Thoracic aorta (tissue), 2 donors: ENCODE data around the gene MRPS5. TPM values are rescaled to one million over a fixed set of nuclear protein-coding genes. Genes with fewer than 3 reads are reported as not detected.

Experiments
- ATAC-seq: fragments of 150-250 bp; one replicate; pipeline ENCODE4 v1.8.0; 2017; ENCODE audit warnings: low read depth; ENCODE audit not compliant: insufficient number of reproducible peaks, low FRiP score
- DNase-seq: peaks from one replicate; pipeline ENCODE4 v3.0.0-alpha.2; 2020; ENCODE audit warnings: low spot score
- H3K27ac ChIP-seq, 2 donors: fragments of 200-600 bp; sonication (generic); 1 replicate in 1 of 2; 2 replicates in 1 of 2; pipeline ENCODE4 v1.5.1; 2016; ENCODE audit warnings: mild to moderate bottlenecking in 2 of 2, moderate library complexity in 2 of 2
- H3K27me3 ChIP-seq: fragments of 200-600 bp; sonication (generic); replicated peaks from 2 replicates; pipeline ENCODE4 v1.6.0; 2016; ENCODE audit warnings: mild to moderate bottlenecking; ENCODE audit not compliant: insufficient read depth
- H3K36me3 ChIP-seq: fragments of 200-600 bp; sonication (generic); one replicate; pipeline ENCODE4 v1.5.1; 2016
- H3K4me1 ChIP-seq, 2 donors: fragments of 200-600 bp; sonication (generic); 1 replicate in 1 of 2; 2 replicates in 1 of 2; pipeline versions ENCODE4 v1.5.1 to v1.6.0; 2016; ENCODE audit warnings: low read depth in 2 of 2, mild to moderate bottlenecking in 1 of 2; ENCODE audit not compliant: control insufficient read depth in 1 of 2
- H3K4me3 ChIP-seq: fragments of 200-600 bp; sonication (generic); 2 replicates; pipeline ENCODE4 v1.5.1; 2016; ENCODE audit warnings: mild to moderate bottlenecking
- H3K9me3 ChIP-seq: fragments of 200-600 bp; sonication (generic); 2 replicates; pipeline ENCODE4 v1.5.1; 2016
- total RNA-seq, 2 donors: library from RNA; depleted of rRNA; stranded (reverse); fragments of >200 nt; gene quantifications; one replicate each; pipeline versions ENCODE4 v1.1.0 to v1.2.3, GENCODE V29; 2016
- TF ChIP-seq, protein P1 (sequence below): fragments of 200-600 bp; sonication (generic); IDR thresholded peaks from one replicate; pipeline ENCODE4 v1.5.1; 2019; ENCODE audit warnings: antibody characterized with exemption

Gene MRPS5
- total RNA-seq, 2 donors from 2014 or later, result 35.3 to 44.8 TPM

DNA sequence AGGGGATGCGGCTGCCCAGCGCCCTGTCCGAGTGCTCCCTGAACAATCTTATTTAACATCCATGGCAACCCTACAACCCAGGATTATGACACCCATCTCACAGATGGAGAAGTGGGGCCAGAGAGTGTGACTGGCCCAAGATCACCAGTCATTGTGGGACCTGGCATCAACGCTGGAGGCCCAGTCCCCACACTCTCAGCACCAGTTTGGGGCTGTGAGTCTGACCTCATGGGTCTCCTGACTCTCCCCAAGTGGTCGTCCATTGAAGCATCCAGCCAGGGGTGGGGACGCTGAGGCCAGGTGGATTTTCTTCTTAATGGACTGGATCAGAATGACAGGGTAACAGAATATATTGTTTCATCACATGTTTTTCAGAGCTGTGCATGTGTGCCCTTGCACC lies 71.6 kb downstream of the MRPS5 start:
- H3K27ac ChIP-seq, result no peak overlapping the region
- no peak for ATAC-seq
- H3K36me3 ChIP-seq, result no peaks in the 10 kb centered on the region
- TF ChIP-seq, protein P1, sequence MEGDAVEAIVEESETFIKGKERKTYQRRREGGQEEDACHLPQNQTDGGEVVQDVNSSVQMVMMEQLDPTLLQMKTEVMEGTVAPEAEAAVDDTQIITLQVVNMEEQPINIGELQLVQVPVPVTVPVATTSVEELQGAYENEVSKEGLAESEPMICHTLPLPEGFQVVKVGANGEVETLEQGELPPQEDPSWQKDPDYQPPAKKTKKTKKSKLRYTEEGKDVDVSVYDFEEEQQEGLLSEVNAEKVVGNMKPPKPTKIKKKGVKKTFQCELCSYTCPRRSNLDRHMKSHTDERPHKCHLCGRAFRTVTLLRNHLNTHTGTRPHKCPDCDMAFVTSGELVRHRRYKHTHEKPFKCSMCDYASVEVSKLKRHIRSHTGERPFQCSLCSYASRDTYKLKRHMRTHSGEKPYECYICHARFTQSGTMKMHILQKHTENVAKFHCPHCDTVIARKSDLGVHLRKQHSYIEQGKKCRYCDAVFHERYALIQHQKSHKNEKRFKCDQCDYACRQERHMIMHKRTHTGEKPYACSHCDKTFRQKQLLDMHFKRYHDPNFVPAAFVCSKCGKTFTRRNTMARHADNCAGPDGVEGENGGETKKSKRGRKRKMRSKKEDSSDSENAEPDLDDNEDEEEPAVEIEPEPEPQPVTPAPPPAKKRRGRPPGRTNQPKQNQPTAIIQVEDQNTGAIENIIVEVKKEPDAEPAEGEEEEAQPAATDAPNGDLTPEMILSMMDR, result no peak
- H3K27me3 ChIP-seq, result no peaks in the 10 kb centered on the region
- no peaks in the 10 kb centered on the region for H3K4me1 ChIP-seq
- DNase-seq, result no peak
- H3K4me3 ChIP-seq, result no peak overlapping the region
- no peaks in the 10 kb centered on the region for H3K9me3 ChIP-seq

DNA sequence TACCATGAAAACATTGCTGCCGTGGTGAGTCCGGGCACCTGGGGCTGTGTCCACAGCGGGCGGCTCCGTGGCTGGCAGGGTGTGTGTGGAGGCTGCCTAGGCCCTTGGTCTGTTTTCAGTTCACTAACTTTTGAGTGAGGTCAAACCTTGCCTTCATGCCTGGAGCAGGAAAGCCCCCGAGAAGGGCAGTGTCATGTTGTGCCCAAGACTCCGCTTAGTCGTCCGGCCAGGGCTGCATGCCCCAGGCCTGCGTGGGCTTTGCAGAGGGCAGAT lies 72.0 kb downstream of the MRPS5 start:
- H3K36me3 ChIP-seq, result no peaks in the 10 kb centered on the region
- H3K4me3 ChIP-seq, result no peak overlapping the region
- TF ChIP-seq, protein P1, result no peak
- H3K27ac ChIP-seq, result no peak overlapping the region
- no peak for ATAC-seq
- DNase-seq, result no peak
- H3K4me1 ChIP-seq, result no peaks in the 10 kb centered on the region
- H3K9me3 ChIP-seq, result no peaks in the 10 kb centered on the region
- no peaks in the 10 kb centered on the region for H3K27me3 ChIP-seq

DNA sequence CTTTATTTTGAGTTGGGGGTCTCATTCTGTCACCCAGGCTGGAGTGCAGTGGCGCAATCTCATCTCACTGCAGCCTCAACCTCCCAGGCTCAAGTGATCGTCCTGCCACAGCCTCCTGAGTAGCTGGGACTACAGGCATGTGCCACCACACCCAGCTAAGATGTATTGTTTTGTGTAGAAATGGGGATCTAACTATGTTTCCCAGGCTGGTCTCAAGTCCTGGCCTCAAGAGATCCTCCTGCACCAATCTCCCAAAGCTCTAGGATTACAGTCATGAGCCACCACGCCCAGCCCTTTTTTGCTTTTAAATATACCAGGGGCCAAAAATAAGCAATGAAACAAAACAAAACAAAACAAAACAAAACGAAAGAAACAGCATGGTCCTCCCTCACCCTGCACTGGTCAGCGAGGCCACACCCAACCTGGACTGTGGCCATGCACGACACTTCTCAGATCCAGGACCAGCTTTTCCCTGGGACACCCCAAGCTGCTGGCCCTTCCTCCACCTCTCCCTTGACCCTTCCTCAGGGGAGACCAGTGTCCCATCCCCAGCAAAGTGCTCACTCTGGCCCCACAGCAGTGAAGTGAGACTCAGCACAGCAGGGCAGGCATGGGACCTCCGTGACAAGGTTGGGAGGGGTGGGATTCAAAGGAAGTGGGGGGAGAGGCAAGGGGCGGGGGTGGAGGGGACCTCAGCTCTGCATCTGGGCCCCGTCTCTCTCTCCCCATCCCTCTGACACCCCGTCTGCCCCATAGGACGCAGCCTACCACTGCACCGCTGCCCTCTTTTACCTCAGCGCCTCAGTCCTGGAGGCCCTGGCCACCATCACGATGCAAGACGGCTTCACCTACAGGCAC lies 72.6 kb downstream of the MRPS5 start:
- no peaks in the 10 kb centered on the region for H3K27me3 ChIP-seq
- no peaks in the 10 kb centered on the region for H3K9me3 ChIP-seq
- H3K4me3 ChIP-seq, result no peak overlapping the region
- DNase-seq, result no peak
- H3K36me3 ChIP-seq, result no peaks in the 10 kb centered on the region
- TF ChIP-seq, protein P1, result no peak
- no peaks in the 10 kb centered on the region for H3K4me1 ChIP-seq
- no peak for ATAC-seq
- H3K27ac ChIP-seq, result no peak overlapping the region

DNA sequence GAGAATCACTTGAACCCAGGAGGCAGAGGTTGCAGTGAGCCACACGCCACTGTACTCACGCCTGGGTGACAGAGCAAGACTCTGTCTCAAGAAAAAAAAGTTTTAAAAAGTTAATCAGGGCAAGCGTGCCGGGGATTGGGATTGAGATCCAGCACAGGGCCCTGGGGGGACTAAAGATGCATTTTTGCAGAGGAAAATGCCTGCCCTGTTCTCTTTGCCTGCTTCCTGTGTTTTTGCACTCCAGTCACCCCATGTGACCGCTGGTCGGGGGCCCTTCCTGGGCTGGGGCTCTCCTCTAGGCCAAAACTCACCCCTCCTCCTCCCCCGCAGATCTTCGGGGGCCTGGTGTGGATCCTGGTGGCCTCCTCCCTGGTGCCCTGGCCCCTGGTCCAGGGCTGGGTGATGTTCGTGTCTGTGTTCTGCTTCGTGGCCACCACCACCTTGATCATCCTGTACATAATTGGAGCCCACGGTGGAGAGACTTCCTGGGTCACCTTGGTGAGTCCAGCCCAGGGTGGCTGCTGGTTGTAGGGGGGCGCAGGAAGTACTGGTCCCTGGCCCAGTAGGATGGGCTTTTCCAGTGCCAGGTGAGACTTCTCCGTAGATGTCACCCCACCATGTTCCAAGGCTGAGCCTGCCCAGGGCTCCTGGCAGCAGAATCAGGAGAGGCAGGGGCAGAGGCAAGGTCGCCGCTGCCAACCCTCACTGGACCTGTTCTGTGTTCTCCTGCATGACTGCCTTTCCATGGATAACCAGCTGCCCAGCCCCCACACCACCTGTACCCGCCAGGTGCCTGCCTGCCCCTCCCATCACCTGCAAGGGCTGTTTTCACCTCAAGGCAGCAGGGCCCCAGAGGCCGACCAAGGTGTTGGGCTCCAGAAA lies 73.7 kb downstream of the MRPS5 start:
- TF ChIP-seq, protein P1, result no peak
- peaks cover 0 to 8% of the 10 kb centered on the region in 2 donors for H3K4me1 ChIP-seq
- no peak overlapping the region for H3K27ac ChIP-seq
- ATAC-seq (no peak), DNase-seq (no peak)
- no peaks in the 10 kb centered on the region for H3K9me3 ChIP-seq
- H3K4me3 ChIP-seq, result no peak overlapping the region
- H3K36me3 ChIP-seq, result no peaks in the 10 kb centered on the region
- no peaks in the 10 kb centered on the region for H3K27me3 ChIP-seq

DNA sequence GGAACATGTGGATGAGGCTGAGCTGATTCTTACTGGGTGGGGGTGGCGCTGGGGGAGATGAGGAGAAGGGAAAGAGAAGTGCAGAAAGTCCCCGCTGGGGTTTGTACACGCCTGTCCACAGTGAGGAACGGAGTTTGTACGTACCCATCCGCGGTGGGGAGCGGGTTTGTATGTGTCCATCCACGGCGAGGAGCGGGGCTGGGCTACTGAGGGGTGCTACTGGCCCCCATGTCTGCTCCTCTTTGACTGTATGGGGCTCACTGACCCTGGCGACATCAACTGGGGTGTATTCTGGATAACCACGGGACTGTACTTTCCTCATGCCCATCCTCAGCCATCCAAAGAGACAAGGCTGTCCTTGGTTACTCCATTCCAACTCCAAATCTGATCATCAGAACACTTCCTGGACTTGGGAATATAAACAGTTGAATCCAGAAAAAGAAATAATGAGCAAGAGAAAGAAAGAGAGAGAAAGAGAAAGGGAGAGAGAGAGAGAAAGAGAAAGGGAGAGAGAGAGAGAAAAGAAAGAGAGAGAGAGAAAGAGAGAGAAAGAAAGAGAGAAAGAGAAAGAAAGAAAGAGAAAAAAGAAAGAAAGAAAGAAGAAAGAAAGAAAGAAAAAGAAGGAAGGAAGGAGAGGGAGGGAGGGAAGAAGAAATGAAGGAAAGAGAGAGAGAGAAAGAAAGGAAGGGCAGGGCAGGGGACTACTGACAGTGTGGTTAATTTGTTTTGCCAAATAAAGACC lies 75.1 kb downstream of the MRPS5 start:
- DNase-seq (no peak), ATAC-seq (no peak)
- H3K4me1 ChIP-seq, result peaks cover 0 to 8% of the 10 kb centered on the region in 2 donors
- no peaks in the 10 kb centered on the region for H3K27me3 ChIP-seq
- no peaks in the 10 kb centered on the region for H3K36me3 ChIP-seq
- H3K27ac ChIP-seq, result no peak overlapping the region
- no peaks in the 10 kb centered on the region for H3K9me3 ChIP-seq
- no peak overlapping the region for H3K4me3 ChIP-seq
- TF ChIP-seq, protein P1, result no peak
